ENCODE data around the gene HLA-DPB1. TPM values are rescaled to one million over a fixed set of nuclear protein-coding genes. Genes with fewer than 3 reads are reported as not detected.
A peak's percentile ranks its signal among the peaks of the same experiment; 100 is the strongest.

HLA-DPB1 gene
- polyA plus RNA-seq, 2 of the 4 experiments (the other 2 are of a cell fraction): not detected

DNA sequence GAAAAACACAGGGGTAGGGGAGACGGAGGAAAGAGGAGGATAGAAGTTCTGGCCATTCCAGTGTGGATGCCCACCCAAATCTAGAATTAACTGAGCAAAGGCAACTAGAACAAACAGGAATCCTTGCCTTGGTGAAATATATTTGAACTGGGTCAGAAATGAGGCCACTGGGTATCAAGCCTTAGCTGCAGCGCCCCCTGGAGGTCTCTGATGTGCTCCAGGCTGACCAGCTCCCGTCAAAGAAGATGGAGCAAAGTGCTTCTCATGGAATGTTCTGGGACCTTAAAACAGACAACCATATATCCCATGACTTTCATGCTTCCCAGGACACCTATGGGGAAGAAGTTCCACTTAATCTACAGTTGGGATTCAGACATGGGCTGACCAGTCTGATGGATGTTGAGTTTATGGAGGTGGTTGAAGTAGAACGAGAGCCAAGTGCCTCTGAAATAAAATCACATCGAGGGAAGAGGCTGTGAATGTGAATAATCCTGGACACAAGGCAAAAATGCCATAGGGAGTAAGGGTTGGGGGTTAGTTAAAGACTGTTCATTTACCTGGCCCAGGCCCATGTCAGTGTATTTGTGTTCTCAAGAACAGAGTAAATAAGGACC is 50.4 kb downstream of the HLA-DPB1 start:
- POLR2A ChIA-PET: no interaction called here
- WGBS (ENCODE audit: missing lambda C conversion rate): 38% methylated on average over 5 of the region's 5 CpGs
- CTCF ChIA-PET: interaction anchor here (0.6 to 1.6 kb wide), 2 partner anchors 72 to 288 kb away, joined by 3 read pairs; partner anchors contain the start of gene TAP2
- DNase-seq (ENCODE audit: low read depth in 1 of 2, low spot score in 1 of 2): peak; percentile 10 to 35
- Histone ChIP-seq H3K4me2 (no peak overlapping the region), H3K4me3 (no peak overlapping the region), H3K27ac (no peak overlapping the region), H3K4me1 (no peaks in the 10 kb centered on the region), H3K9me3 (peaks cover 14% of the 10 kb centered on the region)
- FAIRE-seq: no peak
- TF ChIP-seq BHLHE40 (IDR thresholded peaks at IDR 0.05; ENCODE audit: low read depth, low read length) (no peak), NR3C1 (IDR thresholded peaks at IDR 0.05) (no peak), RFX5 (IDR thresholded peaks at IDR 0.05) (no peak), MYC (IDR thresholded peaks at IDR 0.05; ENCODE audit: borderline replicate concordance, low read length) (no peak), JUN (IDR thresholded peaks at IDR 0.05) (no peak), POLR2A (IDR thresholded peaks at IDR 0.05; ENCODE audit: low read length) (no peak), RARB (CRISPR knock-in tag; IDR thresholded peaks at IDR 0.05) (no peak), MAFK (IDR thresholded peaks at IDR 0.05; ENCODE audit: partially characterized antibody) (no peak), EHMT2 (IDR thresholded peaks at IDR 0.05; ENCODE audit: low read depth) (no peak)
- TF ChIP-seq, protein P1, sequence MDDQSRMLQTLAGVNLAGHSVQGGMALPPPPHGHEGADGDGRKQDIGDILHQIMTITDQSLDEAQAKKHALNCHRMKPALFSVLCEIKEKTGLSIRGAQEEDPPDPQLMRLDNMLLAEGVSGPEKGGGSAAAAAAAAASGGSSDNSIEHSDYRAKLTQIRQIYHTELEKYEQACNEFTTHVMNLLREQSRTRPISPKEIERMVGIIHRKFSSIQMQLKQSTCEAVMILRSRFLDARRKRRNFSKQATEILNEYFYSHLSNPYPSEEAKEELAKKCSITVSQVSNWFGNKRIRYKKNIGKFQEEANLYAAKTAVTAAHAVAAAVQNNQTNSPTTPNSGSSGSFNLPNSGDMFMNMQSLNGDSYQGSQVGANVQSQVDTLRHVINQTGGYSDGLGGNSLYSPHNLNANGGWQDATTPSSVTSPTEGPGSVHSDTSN (IDR thresholded peaks at IDR 0.05): no peak
- TF ChIP-seq, protein P2, sequence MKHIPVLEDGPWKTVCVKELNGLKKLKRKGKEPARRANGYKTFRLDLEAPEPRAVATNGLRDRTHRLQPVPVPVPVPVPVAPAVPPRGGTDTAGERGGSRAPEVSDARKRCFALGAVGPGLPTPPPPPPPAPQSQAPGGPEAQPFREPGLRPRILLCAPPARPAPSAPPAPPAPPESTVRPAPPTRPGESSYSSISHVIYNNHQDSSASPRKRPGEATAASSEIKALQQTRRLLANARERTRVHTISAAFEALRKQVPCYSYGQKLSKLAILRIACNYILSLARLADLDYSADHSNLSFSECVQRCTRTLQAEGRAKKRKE (CRISPR knock-in tag; IDR thresholded peaks at IDR 0.05; ENCODE audit: low read depth): no peak
- TF ChIP-seq, protein P3, sequence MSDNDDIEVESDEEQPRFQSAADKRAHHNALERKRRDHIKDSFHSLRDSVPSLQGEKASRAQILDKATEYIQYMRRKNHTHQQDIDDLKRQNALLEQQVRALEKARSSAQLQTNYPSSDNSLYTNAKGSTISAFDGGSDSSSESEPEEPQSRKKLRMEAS (IDR thresholded peaks at IDR 0.05): no peak
- TF ChIP-seq, protein P4, sequence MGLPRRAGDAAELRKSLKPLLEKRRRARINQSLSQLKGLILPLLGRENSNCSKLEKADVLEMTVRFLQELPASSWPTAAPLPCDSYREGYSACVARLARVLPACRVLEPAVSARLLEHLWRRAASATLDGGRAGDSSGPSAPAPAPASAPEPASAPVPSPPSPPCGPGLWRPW (IDR thresholded peaks at IDR 0.05): no peak
- TF ChIP-seq, protein P5, sequence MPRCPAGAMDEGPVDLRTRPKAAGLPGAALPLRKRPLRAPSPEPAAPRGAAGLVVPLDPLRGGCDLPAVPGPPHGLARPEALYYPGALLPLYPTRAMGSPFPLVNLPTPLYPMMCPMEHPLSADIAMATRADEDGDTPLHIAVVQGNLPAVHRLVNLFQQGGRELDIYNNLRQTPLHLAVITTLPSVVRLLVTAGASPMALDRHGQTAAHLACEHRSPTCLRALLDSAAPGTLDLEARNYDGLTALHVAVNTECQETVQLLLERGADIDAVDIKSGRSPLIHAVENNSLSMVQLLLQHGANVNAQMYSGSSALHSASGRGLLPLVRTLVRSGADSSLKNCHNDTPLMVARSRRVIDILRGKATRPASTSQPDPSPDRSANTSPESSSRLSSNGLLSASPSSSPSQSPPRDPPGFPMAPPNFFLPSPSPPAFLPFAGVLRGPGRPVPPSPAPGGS (IDR thresholded peaks at IDR 0.05): no peak
- TF ChIP-seq, protein P6, sequence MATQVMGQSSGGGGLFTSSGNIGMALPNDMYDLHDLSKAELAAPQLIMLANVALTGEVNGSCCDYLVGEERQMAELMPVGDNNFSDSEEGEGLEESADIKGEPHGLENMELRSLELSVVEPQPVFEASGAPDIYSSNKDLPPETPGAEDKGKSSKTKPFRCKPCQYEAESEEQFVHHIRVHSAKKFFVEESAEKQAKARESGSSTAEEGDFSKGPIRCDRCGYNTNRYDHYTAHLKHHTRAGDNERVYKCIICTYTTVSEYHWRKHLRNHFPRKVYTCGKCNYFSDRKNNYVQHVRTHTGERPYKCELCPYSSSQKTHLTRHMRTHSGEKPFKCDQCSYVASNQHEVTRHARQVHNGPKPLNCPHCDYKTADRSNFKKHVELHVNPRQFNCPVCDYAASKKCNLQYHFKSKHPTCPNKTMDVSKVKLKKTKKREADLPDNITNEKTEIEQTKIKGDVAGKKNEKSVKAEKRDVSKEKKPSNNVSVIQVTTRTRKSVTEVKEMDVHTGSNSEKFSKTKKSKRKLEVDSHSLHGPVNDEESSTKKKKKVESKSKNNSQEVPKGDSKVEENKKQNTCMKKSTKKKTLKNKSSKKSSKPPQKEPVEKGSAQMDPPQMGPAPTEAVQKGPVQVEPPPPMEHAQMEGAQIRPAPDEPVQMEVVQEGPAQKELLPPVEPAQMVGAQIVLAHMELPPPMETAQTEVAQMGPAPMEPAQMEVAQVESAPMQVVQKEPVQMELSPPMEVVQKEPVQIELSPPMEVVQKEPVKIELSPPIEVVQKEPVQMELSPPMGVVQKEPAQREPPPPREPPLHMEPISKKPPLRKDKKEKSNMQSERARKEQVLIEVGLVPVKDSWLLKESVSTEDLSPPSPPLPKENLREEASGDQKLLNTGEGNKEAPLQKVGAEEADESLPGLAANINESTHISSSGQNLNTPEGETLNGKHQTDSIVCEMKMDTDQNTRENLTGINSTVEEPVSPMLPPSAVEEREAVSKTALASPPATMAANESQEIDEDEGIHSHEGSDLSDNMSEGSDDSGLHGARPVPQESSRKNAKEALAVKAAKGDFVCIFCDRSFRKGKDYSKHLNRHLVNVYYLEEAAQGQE (IDR thresholded peaks at IDR 0.05): no peak
- TF ChIP-seq, protein P7, sequence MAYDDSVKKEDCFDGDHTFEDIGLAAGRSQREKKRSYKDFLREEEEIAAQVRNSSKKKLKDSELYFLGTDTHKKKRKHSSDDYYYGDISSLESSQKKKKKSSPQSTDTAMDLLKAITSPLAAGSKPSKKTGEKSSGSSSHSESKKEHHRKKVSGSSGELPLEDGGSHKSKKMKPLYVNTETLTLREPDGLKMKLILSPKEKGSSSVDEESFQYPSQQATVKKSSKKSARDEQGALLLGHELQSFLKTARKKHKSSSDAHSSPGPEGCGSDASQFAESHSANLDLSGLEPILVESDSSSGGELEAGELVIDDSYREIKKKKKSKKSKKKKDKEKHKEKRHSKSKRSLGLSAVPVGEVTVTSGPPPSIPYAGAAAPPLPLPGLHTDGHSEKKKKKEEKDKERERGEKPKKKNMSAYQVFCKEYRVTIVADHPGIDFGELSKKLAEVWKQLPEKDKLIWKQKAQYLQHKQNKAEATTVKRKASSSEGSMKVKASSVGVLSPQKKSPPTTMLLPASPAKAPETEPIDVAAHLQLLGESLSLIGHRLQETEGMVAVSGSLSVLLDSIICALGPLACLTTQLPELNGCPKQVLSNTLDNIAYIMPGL (CRISPR knock-in tag; IDR thresholded peaks at IDR 0.05; ENCODE audit: borderline replicate concordance): no peak
- peak in 1 of 2 experiments; percentile 61; a peak in 3 of 6 replicates for ATAC-seq

DNA sequence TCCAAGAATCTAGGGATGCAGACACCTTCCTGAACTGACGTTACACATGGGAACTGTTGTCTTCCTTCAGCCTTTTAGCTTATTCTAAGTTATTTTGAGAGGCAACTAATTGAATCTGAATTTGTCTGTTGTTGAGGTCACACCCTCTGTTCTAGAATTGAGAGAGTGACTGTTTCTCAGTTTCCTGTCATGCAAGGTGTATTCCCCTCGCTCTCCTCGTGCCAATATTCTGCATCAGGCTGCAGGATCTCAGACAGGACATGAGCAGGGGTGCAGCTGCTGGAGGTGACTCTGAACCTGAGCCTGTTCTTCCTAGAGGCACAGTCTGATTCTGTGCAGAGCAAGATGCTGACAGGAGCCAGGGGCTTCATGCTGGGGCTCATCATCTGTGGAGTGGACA is 52.5 kb downstream of the HLA-DPB1 start:
- H3K27ac ChIP-seq: no peak overlapping the region
- H3K4me3 ChIP-seq: no peak overlapping the region
- DNase-seq (ENCODE audit: low read depth in 1 of 2, low spot score in 1 of 2): no peak
- peaks cover 13% of the 10 kb centered on the region for H3K9me3 ChIP-seq
- H3K4me1 ChIP-seq: no peaks in the 10 kb centered on the region
- ChIA-PET CTCF (interaction anchor here (1.1 to 2.3 kb wide), 4 partner anchors 9 to 113 kb away, joined by 3 to 9 read pairs (median 4); no protein-coding TSS in a partner anchor), POLR2A (no interaction called here)
- no peak for FAIRE-seq
- no peak overlapping the region for H3K4me2 ChIP-seq
- no peak for ATAC-seq
- 9% methylated on average over 2 of the region's 3 CpGs for WGBS (ENCODE audit: missing lambda C conversion rate)
- TF ChIP-seq RNF2 (IDR thresholded peaks at IDR 0.05; ENCODE audit: borderline replicate concordance, low read depth) (no peak), RCOR1 (IDR thresholded peaks at IDR 0.05; ENCODE audit: low read depth, low read length) (no peak), ZSCAN20 (CRISPR knock-in tag; IDR thresholded peaks at IDR 0.05) (no peak), RARB (CRISPR knock-in tag; IDR thresholded peaks at IDR 0.05) (no peak), POLR2A (IDR thresholded peaks at IDR 0.05; ENCODE audit: low read length) (no peak), HOXB13 (CRISPR knock-in tag; IDR thresholded peaks at IDR 0.05; ENCODE audit: low read depth) (no peak), MYC (IDR thresholded peaks at IDR 0.05; ENCODE audit: borderline replicate concordance, low read length) (no peak), POLR2AphosphoS2 (conservative IDR thresholded peaks at IDR 0.05; ENCODE audit: low read length) (no peak), TFCP2L1 (CRISPR knock-in tag; IDR thresholded peaks at IDR 0.05) (no peak)
- TF ChIP-seq, protein P7 (CRISPR knock-in tag; IDR thresholded peaks at IDR 0.05; ENCODE audit: borderline replicate concordance): no peak
- TF ChIP-seq, protein P3 (IDR thresholded peaks at IDR 0.05): no peak
- TF ChIP-seq, protein P1 (IDR thresholded peaks at IDR 0.05): no peak

Data from A549 (cell line).